ENCODE results near the gene CNTNAP5. TPM values are rescaled to one million over a fixed set of nuclear protein-coding genes. Genes with fewer than 3 reads are reported as not detected.

Gene CNTNAP5
- total RNA-seq, 1 donor from 2014 or later = not detected

DNA sequence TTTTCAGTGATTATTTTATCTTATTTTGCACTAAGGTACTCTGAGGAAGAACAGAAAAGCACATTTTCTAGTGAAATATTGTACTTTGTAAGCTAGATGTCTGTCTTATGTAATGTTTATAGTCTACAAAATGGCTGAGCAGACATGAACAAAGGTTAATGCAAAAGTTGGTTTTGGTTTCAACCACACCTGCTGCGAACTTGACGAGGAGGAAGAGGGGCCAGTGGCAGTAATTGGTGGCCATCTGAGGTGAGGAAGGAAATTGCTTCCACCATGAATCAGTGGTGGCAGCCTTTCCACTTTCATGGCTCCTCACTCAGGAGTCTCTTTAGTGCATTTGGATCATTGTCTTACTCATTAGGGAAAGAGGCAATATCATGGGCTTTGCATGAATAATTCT, 894.2 kb downstream of the CNTNAP5 start:
- DNase-seq (ENCODE audit: low read depth) = no peak
- no peaks in the 10 kb centered on the region for H3K27me3 ChIP-seq (ENCODE audit: control insufficient read depth, insufficient read depth, low read length)
- no peak overlapping the region for H3K4me3 ChIP-seq (ENCODE audit: low read depth, low read length)
- FAIRE-seq = no peak
- TF ChIP-seq, protein P1, sequence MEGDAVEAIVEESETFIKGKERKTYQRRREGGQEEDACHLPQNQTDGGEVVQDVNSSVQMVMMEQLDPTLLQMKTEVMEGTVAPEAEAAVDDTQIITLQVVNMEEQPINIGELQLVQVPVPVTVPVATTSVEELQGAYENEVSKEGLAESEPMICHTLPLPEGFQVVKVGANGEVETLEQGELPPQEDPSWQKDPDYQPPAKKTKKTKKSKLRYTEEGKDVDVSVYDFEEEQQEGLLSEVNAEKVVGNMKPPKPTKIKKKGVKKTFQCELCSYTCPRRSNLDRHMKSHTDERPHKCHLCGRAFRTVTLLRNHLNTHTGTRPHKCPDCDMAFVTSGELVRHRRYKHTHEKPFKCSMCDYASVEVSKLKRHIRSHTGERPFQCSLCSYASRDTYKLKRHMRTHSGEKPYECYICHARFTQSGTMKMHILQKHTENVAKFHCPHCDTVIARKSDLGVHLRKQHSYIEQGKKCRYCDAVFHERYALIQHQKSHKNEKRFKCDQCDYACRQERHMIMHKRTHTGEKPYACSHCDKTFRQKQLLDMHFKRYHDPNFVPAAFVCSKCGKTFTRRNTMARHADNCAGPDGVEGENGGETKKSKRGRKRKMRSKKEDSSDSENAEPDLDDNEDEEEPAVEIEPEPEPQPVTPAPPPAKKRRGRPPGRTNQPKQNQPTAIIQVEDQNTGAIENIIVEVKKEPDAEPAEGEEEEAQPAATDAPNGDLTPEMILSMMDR (IDR thresholded peaks at IDR 0.05; ENCODE audit: insufficient read depth, low read length, severe bottlenecking) = no peak
- H3K36me3 ChIP-seq (ENCODE audit: control insufficient read depth, insufficient read depth, low read length) = no peaks in the 10 kb centered on the region

DNA sequence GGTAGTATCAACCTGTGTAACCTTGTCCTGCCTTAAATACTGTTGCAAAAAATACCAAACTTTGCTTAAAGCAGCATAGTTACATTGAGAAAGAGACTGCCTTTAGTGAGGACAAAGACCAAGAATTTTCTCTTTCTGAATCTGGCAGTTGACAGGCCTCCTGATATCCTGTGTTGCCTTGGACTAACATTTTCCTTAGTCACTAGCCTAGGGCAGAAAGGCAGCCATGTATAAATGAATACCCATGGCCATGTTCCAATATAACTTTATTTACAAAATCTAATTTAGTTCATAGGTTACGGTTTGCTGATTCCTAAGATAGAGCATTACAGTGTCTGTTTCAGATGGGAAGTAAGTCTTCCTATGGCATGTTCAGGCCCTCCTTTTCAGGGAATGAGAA, 895.4 kb downstream of the CNTNAP5 start:
- Histone ChIP-seq H3K36me3 (ENCODE audit: control insufficient read depth, insufficient read depth, low read length) (no peaks in the 10 kb centered on the region), H3K4me3 (ENCODE audit: low read depth, low read length) (no peak overlapping the region), H3K27me3 (ENCODE audit: control insufficient read depth, insufficient read depth, low read length) (no peaks in the 10 kb centered on the region)
- FAIRE-seq (no peak), DNase-seq (ENCODE audit: low read depth) (no peak)
- TF ChIP-seq, protein P1 (IDR thresholded peaks at IDR 0.05; ENCODE audit: insufficient read depth, low read length, severe bottlenecking) = no peak

- FAIRE-seq = no peak
- no peaks in the 10 kb centered on the region for H3K36me3 ChIP-seq (ENCODE audit: control insufficient read depth, insufficient read depth, low read length)
- H3K27me3 ChIP-seq (ENCODE audit: control insufficient read depth, insufficient read depth, low read length) = no peaks in the 10 kb centered on the region
- DNase-seq (ENCODE audit: low read depth) = no peak
- TF ChIP-seq, protein P1 (IDR thresholded peaks at IDR 0.05; ENCODE audit: insufficient read depth, low read length, severe bottlenecking) = no peak
- no peak overlapping the region for H3K4me3 ChIP-seq (ENCODE audit: low read depth, low read length)
Observed at GRCh38 chr2:124921191-124921590, 896.1 kb downstream of the CNTNAP5 start.

DNA sequence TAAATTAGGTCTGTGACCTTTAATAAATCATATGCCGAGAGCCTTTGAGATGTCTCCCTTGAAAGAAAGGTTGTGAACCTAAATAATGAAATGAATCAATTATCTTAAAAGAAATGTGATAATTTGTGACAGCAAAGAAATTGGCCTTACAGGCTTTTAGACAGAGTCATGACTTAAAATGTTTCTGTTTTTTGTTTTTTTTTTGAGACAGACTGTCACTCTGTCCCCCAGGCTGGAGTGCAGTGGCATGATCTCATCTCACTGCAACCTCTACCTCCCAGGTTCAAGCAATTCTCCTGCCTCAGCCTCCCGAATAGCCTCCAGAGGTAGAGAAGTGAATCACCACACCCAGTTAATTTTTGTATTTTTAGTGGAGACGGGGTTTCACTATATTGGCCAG, 898.0 kb downstream of the CNTNAP5 start:
- FAIRE-seq = no peak
- H3K27me3 ChIP-seq (ENCODE audit: control insufficient read depth, insufficient read depth, low read length) = no peaks in the 10 kb centered on the region
- H3K36me3 ChIP-seq (ENCODE audit: control insufficient read depth, insufficient read depth, low read length) = no peaks in the 10 kb centered on the region
- TF ChIP-seq, protein P1 (IDR thresholded peaks at IDR 0.05; ENCODE audit: insufficient read depth, low read length, severe bottlenecking) = no peak
- no peak for DNase-seq (ENCODE audit: low read depth)
- H3K4me3 ChIP-seq (ENCODE audit: low read depth, low read length) = no peak overlapping the region

DNA sequence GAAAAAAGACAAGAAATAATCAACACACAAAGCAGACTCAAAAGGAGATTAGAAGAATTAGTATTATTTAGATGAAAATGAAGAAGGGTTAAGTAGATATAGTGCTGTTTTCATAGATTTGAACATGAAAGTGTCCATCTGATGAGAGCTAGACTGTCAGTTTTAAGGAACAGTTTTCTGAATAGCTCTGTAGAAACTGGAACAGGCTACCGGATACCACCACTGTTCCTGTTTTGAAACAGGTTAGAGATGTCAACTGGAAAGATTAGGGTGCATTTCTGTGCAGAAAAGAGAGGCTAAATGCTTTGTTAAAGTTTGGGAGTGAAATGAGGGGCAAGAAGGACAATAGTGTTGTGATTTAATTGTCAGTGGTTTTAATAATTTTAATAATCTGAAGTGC, 908.8 kb downstream of the CNTNAP5 start:
- DNase-seq (ENCODE audit: low read depth) (no peak), FAIRE-seq (no peak)
- TF ChIP-seq, protein P1 (IDR thresholded peaks at IDR 0.05; ENCODE audit: insufficient read depth, low read length, severe bottlenecking) = no peak
- Histone ChIP-seq H3K36me3 (ENCODE audit: control insufficient read depth, insufficient read depth, low read length) (no peaks in the 10 kb centered on the region), H3K27me3 (ENCODE audit: control insufficient read depth, insufficient read depth, low read length) (no peaks in the 10 kb centered on the region), H3K4me3 (ENCODE audit: low read depth, low read length) (no peak overlapping the region)

DNA sequence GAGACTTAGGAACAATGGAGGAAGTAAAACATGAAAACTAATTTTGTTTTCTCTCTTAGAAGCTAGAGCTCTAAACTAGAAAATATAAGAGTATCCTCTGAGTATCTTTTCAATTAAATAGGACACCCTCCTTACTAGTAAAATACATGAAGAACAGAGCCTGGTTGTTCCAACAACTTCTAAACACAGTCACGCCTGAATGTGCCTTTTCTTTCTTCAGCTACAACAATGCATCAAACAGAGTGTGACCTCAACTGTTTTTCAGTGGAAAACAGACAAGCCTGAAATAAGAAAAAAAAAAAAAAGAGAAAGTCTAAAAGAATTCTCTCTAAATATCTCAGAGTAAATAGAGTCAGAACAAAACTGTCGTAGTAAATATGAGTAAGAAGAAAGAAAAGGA, 928.8 kb downstream of the CNTNAP5 start:
- DNase-seq (ENCODE audit: low read depth) (no peak), FAIRE-seq (no peak)
- H3K4me3 ChIP-seq (ENCODE audit: low read depth, low read length) = no peak overlapping the region
- H3K36me3 ChIP-seq (ENCODE audit: control insufficient read depth, insufficient read depth, low read length) = no peaks in the 10 kb centered on the region
- TF ChIP-seq, protein P1 (IDR thresholded peaks at IDR 0.05; ENCODE audit: insufficient read depth, low read length, severe bottlenecking) = no peak
- no peaks in the 10 kb centered on the region for H3K27me3 ChIP-seq (ENCODE audit: control insufficient read depth, insufficient read depth, low read length)

Measured in bronchial epithelial cell (primary cell).